GM12891 (cell line): ENCODE measurements around the gene TYW1B.

Source experiments
- PAX5 ChIP-seq: IDR thresholded peaks from 2 replicates; pipeline ENCODE4 v1.6.1; 2011; ENCODE audit warnings: low read length, moderate library complexity, mild to moderate bottlenecking; ENCODE audit not compliant: insufficient read depth, severe bottlenecking
- POLR2A ChIP-seq: IDR thresholded peaks from 2 replicates; pipeline ENCODE4 v1.6.1; 2011; ENCODE audit warnings: low read depth, low read length, control low read depth
- POLR2AphosphoS5 ChIP-seq: IDR thresholded peaks from 2 replicates; pipeline ENCODE4 v1.6.1; 2011; ENCODE audit warnings: low read depth, low read length, control low read depth
- SPI1 ChIP-seq: IDR thresholded peaks from 2 replicates; pipeline ENCODE4 v1.6.1; 2011; ENCODE audit warnings: low read depth, low read length, control low read depth
- TAF1 ChIP-seq: IDR thresholded peaks from 2 replicates; pipeline ENCODE4 v1.6.1; 2011; ENCODE audit warnings: low read depth, low read length, control low read depth

DNA sequence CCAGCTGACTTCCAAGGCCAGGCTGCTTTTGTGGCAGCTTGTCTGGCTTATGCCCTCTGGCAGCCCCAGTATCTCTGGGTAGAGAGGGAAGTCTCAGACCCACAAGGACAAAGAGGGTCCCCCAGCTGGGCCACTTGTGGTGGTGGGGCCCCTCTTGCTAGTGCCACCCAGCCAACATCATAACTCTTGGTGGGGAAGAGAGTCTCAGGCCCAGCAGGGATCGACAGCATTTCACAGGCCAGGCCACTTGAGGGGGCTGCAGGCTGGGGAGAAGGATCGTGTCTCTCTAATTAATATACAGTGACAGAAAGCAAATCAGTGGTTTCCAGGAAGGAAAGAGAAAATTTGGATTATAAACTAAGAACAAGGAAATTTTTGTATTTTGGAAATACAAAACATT is 76.0 kb downstream of the TYW1B start:
- TF ChIP-seq POLR2A (no peak), TAF1 (no peak), POLR2AphosphoS5 (no peak), SPI1 (no peak), PAX5 (no peak)
